Renal cortex interstitium (tissue), 11 donors: ENCODE data around the gene RASA2. TPM values are rescaled to one million over a fixed set of nuclear protein-coding genes. Genes with fewer than 3 reads are reported as not detected.
"Not testable (repeated sequence)": the region's sequence is repeated elsewhere in the genome, so short reads cannot be mapped to it uniquely, and the experiment has no call there.

ENCODE experiments used
- DNase-seq, 11 donors: peaks; one replicate each; pipeline ENCODE4 v3.0.0-alpha.2; 2013; ENCODE audit warnings: low read depth in 9 of 11, low spot score in 4 of 11; ENCODE audit errors: extremely low read depth in 1 of 11
- polyA plus RNA-seq, 3 donors: library from polyadenylated mRNA; unstranded; fragments of 120-200 nt; gene quantifications; one replicate each; pipeline ENCODE4 v1.2.1, GENCODE V29; 2013; ENCODE audit not compliant: insufficient read length in 3 of 3

The RASA2 gene
- polyA plus RNA-seq, 3 donors: 17.4 to 26.3 (median 22.3) TPM

DNA sequence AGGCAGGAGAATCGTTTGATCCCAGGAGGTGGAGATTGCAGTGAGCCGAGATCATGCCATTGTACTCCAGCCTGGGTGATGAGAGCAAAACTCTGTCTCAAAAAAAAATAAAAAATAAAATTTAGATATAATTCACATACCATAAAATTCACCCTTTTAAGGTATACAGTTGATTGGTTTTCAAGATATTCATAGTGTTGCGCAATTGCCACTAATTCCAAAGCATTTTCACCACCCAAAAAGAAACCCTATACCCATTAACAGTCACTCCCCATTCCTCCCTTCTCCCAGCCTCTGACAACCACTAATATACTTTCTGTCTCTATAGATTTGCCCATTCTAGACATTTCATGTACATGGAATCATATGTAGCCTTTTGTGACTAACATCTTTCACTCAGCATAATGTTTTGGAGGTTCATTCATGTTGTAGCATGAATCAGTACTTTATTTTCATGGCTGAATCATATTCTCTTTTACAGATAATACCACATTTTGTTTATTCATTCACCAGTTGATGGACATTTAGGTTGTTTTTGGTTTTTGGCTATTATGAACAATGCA lies 116.7 kb downstream of the RASA2 start:
- DNase-seq: no peak

DNA sequence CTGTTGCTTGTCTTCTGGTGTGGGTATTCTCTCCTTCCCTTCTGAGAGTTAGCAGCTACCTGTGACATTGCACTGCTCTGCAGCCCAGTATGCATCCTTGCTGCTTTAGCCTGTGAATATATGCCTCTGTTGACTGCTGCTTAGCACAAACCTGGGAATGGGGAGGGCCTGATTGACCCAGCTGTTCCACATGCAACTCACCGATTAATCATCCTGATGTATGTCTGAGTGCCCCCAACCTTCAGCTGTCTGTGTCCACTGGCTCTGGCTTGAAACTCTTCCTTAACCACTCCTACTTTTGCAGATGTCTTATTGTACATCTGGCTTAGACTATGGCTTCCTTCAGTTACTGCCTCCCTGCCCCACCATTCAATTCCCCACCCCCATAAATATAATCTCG lies 119.1 kb downstream of the RASA2 start:
- no peak for DNase-seq

DNA sequence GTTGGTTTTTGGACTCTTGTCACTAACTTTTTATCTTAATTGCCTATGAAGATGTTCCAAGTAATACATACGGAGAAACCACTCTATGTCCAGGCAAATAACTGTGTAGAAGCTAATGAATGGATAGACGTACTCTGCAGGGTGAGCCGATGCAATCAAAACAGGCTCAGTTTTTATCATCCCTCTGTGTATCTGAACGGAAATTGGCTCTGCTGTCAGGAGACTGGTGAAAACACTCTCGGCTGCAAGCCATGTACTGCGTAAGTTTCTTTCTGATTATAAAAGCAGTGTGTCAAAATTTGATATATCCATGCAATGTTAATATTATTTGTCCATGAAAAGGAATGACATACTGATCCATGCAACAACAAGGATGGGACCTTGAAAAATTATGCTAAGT lies 121.6 kb downstream of the RASA2 start:
- DNase-seq: no peak

DNA sequence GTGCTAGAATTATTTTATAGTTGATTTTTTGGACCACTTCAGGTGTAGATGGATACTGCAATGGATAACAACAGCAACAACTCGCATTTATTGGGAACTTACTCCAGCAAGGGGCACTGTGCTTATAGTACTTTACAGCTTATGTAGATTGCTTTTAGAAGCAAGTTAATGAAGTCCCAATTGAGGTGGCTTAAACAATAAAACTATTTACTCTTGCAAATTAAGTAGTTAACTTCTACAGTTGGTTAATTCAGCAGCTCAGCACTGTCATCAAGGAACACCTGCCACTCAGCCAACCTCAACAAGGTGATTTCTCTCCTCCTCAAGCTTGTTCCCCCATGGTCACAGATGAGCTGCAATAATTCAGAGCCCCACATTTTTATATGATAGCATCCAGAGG lies 124.1 kb downstream of the RASA2 start:
- DNase-seq: no peak

DNA sequence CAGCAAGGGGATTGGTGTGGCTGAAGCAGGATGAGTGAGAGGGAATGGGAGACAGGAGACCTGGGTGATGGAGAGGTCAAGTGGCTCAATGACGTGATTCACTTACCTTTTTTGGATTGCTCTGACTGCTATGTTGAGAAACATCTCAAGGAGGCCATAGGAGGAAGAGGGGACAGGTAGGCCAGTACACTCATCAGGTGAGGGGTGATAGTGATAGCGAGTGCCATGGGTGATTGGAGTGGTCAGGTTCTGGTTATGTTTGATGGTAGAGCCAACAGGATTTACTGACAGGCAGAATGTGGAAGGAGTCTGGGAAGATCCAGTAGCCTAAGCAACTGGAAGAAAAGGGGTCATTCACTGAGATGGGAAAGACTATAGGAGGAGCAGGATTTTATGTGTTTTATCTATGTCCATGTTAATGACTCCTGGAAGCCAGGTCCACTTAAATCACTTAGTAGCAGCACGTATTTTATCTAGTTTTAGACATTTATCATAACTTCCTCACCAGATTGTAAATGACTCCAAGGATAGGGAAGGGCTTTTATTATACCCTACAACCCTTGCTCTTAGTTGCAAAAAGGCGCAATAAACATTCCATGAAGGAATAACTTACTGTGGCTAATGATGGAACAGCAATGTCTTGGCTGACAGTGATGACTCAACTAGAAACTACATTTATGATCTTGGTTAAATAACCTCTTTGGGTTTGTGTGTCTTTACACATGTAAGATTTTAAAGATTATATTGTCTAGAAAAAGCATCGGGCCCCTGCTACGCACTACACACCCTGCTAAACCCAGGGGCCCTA lies 131.5 kb downstream of the RASA2 start:
- DNase-seq: no peak

DNA sequence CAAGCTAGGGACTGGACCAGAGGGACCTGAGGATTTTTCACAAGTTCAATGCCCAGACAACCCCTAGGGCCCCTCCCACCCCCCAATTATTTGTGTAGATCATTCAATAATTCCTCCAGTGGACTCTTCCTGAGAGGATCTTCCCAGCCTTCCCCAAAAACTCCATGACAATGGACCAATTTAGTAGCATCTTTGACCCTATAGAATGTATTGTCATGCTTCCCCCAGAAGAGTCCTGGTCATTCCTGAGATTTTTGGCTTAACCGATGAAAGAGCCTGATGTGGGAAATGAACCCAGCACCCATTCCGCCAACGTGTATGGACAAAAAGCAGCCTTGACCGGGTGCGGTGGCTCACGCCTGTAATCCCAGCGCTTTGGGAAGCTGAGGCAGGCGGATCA lies 132.1 kb downstream of the RASA2 start:
- no peak for DNase-seq

DNA sequence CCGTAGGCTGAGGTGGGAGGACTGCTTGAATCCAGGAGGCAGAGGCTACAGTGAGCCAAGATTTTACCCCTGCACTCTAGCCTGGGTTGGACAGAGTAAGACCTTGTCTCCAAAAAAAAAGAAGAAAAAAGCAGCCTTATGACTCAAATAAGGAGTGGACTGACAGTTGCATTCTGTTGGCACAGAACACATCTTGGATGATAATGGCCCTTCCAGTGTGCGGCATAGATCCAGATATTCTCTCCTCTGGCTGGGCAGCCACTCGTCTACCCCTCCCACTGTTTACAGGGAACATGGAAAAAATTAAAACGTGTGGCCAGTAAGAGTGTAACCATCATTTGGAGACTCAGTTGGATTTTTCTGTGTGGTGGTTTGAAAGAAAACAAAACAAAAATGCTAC lies 132.6 kb downstream of the RASA2 start:
- DNase-seq: no peak

DNA sequence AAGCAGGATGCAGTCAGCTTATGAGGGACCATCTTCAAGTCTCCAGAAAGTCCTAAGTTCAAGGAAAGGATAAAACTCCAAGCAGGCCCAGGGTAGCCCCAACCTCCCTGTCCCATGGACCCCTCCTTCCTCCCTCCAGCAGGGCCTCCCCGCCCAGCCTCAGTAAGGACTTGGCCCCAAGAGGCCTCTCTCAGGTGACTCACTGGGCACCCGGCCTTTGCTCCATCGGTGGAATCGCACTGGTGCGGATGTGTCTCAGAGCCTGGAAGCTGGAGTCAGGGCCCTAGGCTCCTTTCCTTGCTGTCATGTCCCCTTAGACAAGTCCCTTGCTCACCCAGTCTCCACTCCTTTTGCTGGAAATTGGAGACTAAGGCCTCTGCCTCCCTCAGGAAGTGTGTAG lies 136.9 kb downstream of the RASA2 start:
- no peak for DNase-seq

DNA sequence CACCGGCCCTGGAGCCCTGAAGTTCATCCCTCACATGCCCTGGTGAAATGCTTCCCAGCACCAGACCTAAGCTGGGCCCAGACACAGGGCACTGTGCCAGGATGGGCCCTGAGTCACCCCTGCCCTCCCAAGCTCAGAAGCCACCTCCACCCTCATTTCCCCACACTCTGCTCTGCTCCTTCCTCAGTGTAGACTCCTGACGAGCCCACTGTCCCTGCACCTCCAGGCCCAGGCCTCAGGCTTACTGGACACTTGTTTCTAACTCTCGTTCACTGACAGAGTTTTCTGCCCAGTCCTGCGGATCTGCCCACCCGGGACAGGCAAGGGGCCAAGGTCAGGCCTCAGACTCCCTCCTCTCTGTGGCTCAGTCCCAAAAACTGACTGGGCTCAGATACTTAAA lies 138.7 kb downstream of the RASA2 start:
- DNase-seq: no peak

DNA sequence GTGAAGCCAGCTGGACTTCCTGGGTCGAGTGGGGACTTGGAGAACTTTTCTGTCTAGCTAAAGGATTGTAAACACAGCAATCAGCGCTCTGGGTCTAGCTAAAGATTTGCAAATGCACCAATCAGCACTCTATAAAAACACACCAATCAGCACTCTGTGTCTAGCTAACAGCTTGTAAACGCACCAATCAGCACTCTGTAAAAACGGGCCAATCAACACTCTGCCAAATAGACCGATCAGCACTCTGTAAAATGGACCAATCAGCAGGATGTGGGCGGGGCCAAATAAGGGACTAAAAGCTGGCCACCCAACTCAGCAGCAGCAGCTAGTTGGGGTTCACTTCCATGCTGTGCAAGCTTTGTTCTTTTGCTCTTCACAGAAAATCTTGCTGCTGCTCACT lies 141.5 kb downstream of the RASA2 start:
- not testable (repeated sequence) for DNase-seq

DNA sequence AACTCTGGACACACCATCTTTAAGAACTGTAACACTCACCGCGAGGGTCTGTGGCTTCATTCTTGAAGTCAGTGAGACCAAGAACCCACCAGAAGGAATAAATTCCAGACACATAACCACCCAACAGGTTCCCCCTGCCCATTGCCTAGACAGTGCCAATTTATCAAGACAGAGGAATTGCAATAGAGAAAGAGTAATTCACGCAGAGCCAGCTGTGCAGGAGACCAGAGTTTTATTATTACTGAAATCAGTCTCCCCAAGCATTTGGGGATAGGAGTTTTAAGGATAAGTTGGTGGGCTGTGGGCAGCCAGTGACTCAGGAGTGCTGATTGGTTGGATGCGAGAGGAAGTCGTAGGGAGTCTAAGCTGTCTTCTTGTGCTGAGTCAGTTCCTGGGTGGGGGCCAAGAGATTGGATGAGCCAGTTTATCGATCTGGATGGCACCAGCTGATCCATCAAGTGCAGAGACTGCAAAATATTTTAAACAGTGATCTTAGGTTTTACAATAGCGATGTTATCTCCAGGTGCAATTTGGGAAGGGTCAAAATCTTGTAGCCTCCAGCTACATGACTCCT lies 142.1 kb downstream of the RASA2 start:
- DNase-seq: not testable (repeated sequence)

DNA sequence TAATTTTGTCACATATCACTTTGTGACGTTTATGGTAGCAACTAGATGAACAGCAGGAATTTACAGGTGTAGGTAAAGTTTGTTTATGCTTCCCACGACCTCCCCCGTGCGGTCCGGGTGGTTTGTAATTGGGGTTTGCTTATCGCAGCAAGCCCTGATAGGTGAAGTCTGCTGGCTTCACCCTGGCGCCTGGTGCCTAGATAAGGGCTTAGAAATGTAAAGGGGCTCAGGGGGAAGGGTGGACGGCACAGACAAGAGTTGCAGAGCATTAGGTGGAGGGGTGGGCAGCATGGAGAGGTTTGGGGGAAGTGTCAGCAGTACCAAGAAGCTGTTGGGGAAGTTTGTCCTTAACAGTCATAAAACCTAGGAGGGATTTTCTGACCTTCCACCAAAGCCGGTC lies 143.1 kb downstream of the RASA2 start:
- no peak for DNase-seq

DNA sequence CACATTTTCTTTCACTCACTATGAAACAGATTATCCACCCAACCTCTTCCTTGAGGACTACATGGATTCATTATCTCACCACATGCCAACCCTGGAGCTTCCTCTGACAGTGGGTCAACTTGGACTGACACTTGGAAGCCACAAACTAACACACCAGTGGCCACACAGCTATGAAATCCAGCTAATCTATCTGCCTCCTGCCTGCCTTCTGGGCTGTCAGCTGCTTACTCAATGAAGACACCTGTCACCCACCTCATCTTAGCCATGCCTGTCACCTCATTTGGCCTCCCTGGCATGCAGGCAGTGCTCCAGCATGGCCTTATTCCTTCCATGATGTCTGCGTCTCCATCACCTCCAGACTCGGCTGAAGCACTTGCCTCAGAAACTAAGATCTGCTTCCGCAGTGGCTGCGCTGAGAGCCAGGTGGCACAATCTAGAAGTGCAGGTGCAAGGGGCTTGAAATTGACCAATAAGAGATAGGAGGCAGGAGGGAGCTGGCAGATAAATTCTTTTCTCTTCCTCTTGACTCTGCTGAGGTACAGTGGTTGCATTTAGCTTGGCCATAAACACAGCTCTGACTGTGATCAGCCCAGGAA lies 146.1 kb downstream of the RASA2 start:
- DNase-seq: no peak

DNA sequence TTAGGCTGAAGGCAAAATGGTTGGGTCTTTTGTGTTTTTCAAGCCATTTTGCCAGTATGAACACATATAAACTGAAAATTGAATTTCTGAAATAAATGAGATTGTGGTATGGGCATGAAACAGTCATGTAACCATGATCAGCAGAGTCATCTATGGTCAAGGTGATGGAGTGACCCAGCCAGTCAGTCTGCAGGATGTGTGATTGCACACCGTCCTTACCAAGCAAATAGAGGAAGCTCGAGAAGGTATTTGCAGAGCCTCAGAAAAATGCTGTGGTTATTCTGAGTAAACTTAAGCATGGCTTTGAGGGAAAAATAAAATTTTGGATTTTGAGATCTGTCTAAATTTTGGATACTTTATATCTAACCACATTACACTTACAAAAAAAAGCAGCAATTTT lies 155.4 kb downstream of the RASA2 start:
- no peak for DNase-seq

DNA sequence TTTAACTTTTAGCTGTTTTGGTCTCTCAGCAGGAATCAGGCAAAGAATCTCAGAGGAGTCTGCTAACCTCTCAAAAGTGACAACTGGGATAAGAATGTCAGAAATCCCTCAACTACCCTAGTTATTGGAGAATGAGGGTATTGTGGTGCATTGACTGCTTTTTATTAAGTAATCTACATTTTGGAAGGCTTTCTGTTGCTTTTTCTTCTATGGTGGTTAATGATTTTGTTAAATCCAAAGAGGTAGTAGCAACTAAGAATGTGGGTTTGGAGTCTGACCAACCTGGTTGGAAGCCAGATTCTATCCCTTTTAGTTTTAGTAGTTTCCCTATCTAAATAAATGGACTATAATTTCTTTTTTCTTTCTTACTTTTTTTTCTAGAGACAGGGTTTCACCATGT lies 156.6 kb downstream of the RASA2 start:
- no peak for DNase-seq

DNA sequence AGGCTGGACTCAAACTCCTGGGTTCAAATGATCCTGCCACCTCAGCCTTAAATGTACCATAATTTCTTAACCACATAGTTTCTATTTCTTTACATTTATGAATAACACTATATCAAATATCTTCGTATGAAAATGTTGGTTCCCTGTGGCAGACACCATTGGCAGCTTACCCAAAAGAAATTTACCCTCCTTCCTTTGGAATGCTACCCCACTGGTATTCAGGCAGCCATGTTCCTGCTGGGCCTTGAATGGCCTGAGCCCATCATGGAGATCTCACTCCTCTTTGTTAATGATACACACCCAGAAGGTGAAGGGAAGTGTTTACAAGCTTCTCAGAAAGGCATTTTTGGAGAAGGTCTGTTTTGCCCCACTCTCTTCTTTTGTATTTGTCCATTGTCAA lies 157.0 kb downstream of the RASA2 start:
- no peak for DNase-seq

DNA sequence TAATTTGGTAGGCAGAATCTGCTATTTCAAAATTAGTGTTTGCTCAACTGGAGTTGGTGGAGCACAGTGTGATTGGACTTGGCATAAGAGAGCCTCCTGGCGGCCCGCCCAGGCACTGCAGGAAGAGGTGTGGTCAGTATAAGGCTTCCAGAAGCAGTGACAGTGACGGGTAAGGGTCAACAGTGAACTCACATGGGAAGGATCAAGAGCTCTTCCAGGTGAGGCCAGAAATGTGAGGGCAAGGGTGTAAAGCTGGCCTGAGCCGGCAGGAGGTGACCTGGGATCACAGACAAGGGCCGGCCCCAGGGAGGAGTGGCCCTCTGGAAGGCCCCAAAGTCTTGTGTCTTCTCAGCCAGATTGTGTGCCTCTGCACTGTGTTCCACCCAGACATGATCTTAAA lies 158.1 kb downstream of the RASA2 start:
- DNase-seq: no peak

DNA sequence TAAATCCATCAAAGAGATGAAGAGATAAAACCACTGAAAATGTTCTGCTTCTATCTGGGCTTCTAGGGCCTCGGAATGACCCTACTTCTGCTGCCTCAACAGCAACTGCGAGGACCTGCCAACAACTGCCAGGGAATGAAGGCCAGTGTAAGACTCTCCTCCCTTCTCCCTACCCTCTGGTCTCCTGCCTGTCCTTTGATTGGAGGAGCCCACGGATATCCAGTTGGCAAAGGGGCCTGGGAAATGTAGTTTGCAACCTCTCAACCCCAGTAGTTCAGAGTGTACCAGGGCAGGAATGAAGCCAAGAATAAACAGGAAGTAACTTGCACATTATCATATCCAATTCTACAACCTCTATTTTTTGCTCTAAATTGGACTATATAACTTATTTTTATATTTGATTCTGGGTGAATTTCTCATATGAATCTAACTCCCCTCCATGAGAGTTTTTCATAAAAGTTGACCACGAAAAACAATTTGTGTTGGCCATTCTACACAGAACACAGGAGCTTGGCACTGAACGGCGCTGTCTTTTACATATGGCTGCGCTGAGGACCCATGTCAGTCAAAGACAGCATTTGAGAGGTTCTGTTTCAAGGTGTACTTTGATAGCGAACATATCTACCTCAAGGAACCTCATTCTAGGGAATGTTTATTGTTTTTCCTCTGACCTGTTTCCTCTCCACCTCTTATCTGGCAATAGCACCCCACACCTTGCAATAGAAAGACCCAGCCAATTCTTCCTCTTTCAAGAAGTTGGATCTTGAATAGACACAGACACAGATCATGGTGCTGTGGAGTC lies 160.1 kb downstream of the RASA2 start:
- DNase-seq: peak in 3 of 11 donors; percentile 30 to 45 (median 40)

DNA sequence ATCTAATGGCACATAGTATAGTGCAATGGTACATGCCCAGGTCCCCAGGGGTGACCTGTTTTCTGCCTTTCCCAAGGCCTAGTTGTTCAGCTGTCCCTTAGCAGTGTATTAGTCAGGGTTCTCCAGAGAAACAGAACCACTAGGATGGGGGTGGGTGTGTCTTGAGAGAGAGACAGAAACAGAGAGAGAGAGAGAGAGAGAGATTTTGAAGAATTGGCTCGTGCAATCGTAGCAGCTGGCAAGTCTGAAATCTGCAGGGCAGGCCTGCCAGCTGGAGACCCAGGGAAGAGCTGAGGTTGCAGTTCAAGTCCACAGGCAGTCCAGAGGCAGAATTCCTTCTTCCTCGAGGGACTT lies 160.7 kb downstream of the RASA2 start:
- no peak for DNase-seq
